GM21515 (cell line): ENCODE data around the gene PEX14.

Experiments used
- ATAC-seq: cut with Tn5 transposase; IDR thresholded peaks from one replicate; pipeline ENCODE4 v1.9.1; 2021; ENCODE audit not compliant: unreplicated experiment

Gene PEX14

GRCh38 chr1:10515976-10516750, 41.4 kb downstream of the PEX14 start:
- ATAC-seq = no peak

GRCh38 chr1:10516925-10517676, 42.4 kb downstream of the PEX14 start:
- no peak for ATAC-seq

- ATAC-seq = no peak
These were observed 42.9 kb downstream of the PEX14 start for GRCh38 chr1:10517677-10517982.

GRCh38 chr1:10519016-10519417, 44.3 kb downstream of the PEX14 start:
- ATAC-seq = no peak

- no peak for ATAC-seq
These were observed 45.7 kb downstream of the PEX14 start for GRCh38 chr1:10520497-10520896.

GRCh38 chr1:10520952-10521351, 46.2 kb downstream of the PEX14 start:
- no peak for ATAC-seq

GRCh38 chr1:10521537-10522157, 46.9 kb downstream of the PEX14 start:
- ATAC-seq = no peak

- no peak for ATAC-seq
These were observed 47.6 kb downstream of the PEX14 start for GRCh38 chr1:10522322-10522860.

GRCh38 chr1:10525208-10525607, 50.5 kb downstream of the PEX14 start:
- no peak for ATAC-seq

- ATAC-seq = no peak
These were observed 53.6 kb downstream of the PEX14 start for GRCh38 chr1:10528066-10529014.

- no peak for ATAC-seq
These were observed 54.3 kb downstream of the PEX14 start for GRCh38 chr1:10529091-10529490.

- ATAC-seq = no peak
These were observed 55.0 kb downstream of the PEX14 start for GRCh38 chr1:10529765-10530164.

- no peak for ATAC-seq
These were observed 55.6 kb downstream of the PEX14 start for GRCh38 chr1:10530281-10530740.

GRCh38 chr1:10530756-10531495, 56.2 kb downstream of the PEX14 start:
- ATAC-seq = no peak

GRCh38 chr1:10532362-10532761, 57.6 kb downstream of the PEX14 start:
- ATAC-seq = no peak

- no peak for ATAC-seq
These were observed 59.8 kb downstream of the PEX14 start for GRCh38 chr1:10534519-10534918.

GRCh38 chr1:10536133-10536770, 61.5 kb downstream of the PEX14 start:
- no peak for ATAC-seq

- ATAC-seq = no peak
These were observed 62.5 kb downstream of the PEX14 start for GRCh38 chr1:10537082-10537766.
